DND-41 (cell line): ENCODE data around the gene MCL1.

Experiments used
- ATAC-seq: fragments of 200-7000 bp; cut with Tn5 transposase; 3 replicates; pipeline ENCODE4 v1.9.1; 2021; ENCODE audit warnings: low read depth; ENCODE audit not compliant: insufficient read depth
- DNase-seq: peaks from one replicate; pipeline ENCODE4 v3.0.0-alpha.2; 2020
- H2AFZ ChIP-seq: 2 replicates; pipeline ENCODE4 v1.6.0; 2012; ENCODE audit warnings: low read depth, low read length
- H3K27ac ChIP-seq: 2 replicates; pipeline ENCODE4 v1.5.1; 2012; ENCODE audit warnings: low read length, inconsistent platforms
- H3K27me3 ChIP-seq: fragments of 200-600 bp; sonication (generic); 2 replicates; pipeline ENCODE4 v1.6.0; 2012; ENCODE audit warnings: low read length, mild to moderate bottlenecking, inconsistent platforms; ENCODE audit not compliant: insufficient read depth, poor library complexity
- H3K36me3 ChIP-seq: 2 replicates; pipeline ENCODE4 v1.5.1; 2012; ENCODE audit warnings: low read length, inconsistent platforms; ENCODE audit not compliant: insufficient read depth
- H3K4me1 ChIP-seq: 2 replicates; pipeline ENCODE4 v1.5.1; 2012; ENCODE audit warnings: mild to moderate bottlenecking, low read length; ENCODE audit not compliant: insufficient read depth
- H3K4me2 ChIP-seq: 2 replicates; pipeline ENCODE4 v1.6.0; 2012; ENCODE audit warnings: mild to moderate bottlenecking, moderate library complexity, low read length, inconsistent platforms; ENCODE audit not compliant: insufficient read depth
- H3K4me3 ChIP-seq, 2 experiments: fragments of 200-600 bp in 1 of 2; shearing (Covaris generic) in 1 of 2; 2 replicates each; pipeline ENCODE4 v1.5.1; 2012 to 2016; ENCODE audit warnings: inconsistent platforms in 2 of 2, low read length in 2 of 2, mild to moderate bottlenecking in 2 of 2, low read depth in 1 of 2, moderate library complexity in 1 of 2
- H3K79me2 ChIP-seq: 2 replicates; pipeline ENCODE4 v1.6.0; 2012; ENCODE audit warnings: low read length, inconsistent platforms; ENCODE audit not compliant: insufficient read depth
- H3K9ac ChIP-seq: 2 replicates; pipeline ENCODE4 v1.6.0; 2012; ENCODE audit warnings: low read depth, mild to moderate bottlenecking, inconsistent platforms, low read length, moderate library complexity
- H3K9me3 ChIP-seq: 2 replicates; pipeline ENCODE4 v1.5.1; 2012; ENCODE audit warnings: low read length, moderate library complexity, mild to moderate bottlenecking, inconsistent platforms; ENCODE audit not compliant: insufficient read depth, severe bottlenecking
- H4K20me1 ChIP-seq: 2 replicates; pipeline ENCODE4 v1.6.0; 2012; ENCODE audit warnings: low read length; ENCODE audit not compliant: insufficient read depth
- CTCF ChIP-seq: IDR thresholded peaks from 2 replicates; pipeline ENCODE4 v1.5.1; 2012; ENCODE audit warnings: borderline replicate concordance, low read length, moderate library complexity, mild to moderate bottlenecking; ENCODE audit not compliant: poor library complexity, severe bottlenecking; ENCODE audit errors: extremely low read depth
- EZH2 ChIP-seq: IDR thresholded peaks from 3 replicates; pipeline ENCODE4 v1.6.1; 2012; ENCODE audit warnings: borderline replicate concordance, low read depth, mild to moderate bottlenecking, moderate library complexity, low read length, inconsistent platforms; ENCODE audit not compliant: severe bottlenecking

The MCL1 gene

GRCh38 chr1:150554086-150554452, 25.3 kb downstream of the MCL1 start:
- Histone ChIP-seq H3K9ac (no peak overlapping the region), H3K4me2 (no peak overlapping the region), H4K20me1 (no peaks in the 10 kb centered on the region), H3K36me3 (no peaks in the 10 kb centered on the region), H3K9me3 (no peaks in the 10 kb centered on the region), H2AFZ (no peak overlapping the region), H3K79me2 (no peaks in the 10 kb centered on the region), H3K4me3 (no peak overlapping the region), H3K27ac (no peak overlapping the region), H3K27me3 (peaks cover 8% of the 10 kb centered on the region), H3K4me1 (peaks cover 3% of the 10 kb centered on the region; the same call in 1 of the 2 replicates)
- ATAC-seq (no peak), DNase-seq (no peak)
- TF ChIP-seq CTCF, result no peak
- no peak for TF ChIP-seq EZH2

GRCh38 chr1:150553392-150554085, 25.9 kb downstream of the MCL1 start:
- H3K79me2 ChIP-seq, result no peaks in the 10 kb centered on the region
- no peaks in the 10 kb centered on the region for H3K9me3 ChIP-seq
- no peak overlapping the region for H3K9ac ChIP-seq
- H3K4me3 ChIP-seq, result no peak overlapping the region
- H3K4me2 ChIP-seq, result no peak overlapping the region
- peaks cover 6% of the 10 kb centered on the region; the same call in 1 of the 2 replicates for H3K4me1 ChIP-seq
- H2AFZ ChIP-seq, result no peak overlapping the region
- no peak for DNase-seq
- no peaks in the 10 kb centered on the region for H3K36me3 ChIP-seq
- H4K20me1 ChIP-seq, result no peaks in the 10 kb centered on the region
- TF ChIP-seq CTCF, result no peak
- TF ChIP-seq EZH2, result no peak
- H3K27ac ChIP-seq, result no peak overlapping the region
- ATAC-seq, result no peak
- H3K27me3 ChIP-seq, result peaks cover 11% of the 10 kb centered on the region

- H3K9me3 ChIP-seq, result no peaks in the 10 kb centered on the region
- DNase-seq, result no peak
- no peak for TF ChIP-seq EZH2
- no peak for TF ChIP-seq CTCF
- no peak overlapping the region for H3K9ac ChIP-seq
- H3K4me2 ChIP-seq, result no peak overlapping the region
- H3K27me3 ChIP-seq, result peaks cover 11% of the 10 kb centered on the region
- H2AFZ ChIP-seq, result no peak overlapping the region
- peaks cover 6% of the 10 kb centered on the region; the same call in 1 of the 2 replicates for H3K4me1 ChIP-seq
- no peak overlapping the region for H3K4me3 ChIP-seq
- H3K79me2 ChIP-seq, result no peaks in the 10 kb centered on the region
- H3K27ac ChIP-seq, result no peak overlapping the region
- no peaks in the 10 kb centered on the region for H3K36me3 ChIP-seq
- no peak for ATAC-seq
- H4K20me1 ChIP-seq, result no peaks in the 10 kb centered on the region
Measured at GRCh38 chr1:150552911-150553289, 26.5 kb downstream of the MCL1 start.
